ENCODE results near the gene AGBL4. TPM values are rescaled to one million over a fixed set of nuclear protein-coding genes. Genes with fewer than 3 reads are reported as not detected.

Gene AGBL4
- total and polyA plus RNA-seq, 2 of the 4 experiments (the other 2 are of a cell fraction), result not detected

DNA sequence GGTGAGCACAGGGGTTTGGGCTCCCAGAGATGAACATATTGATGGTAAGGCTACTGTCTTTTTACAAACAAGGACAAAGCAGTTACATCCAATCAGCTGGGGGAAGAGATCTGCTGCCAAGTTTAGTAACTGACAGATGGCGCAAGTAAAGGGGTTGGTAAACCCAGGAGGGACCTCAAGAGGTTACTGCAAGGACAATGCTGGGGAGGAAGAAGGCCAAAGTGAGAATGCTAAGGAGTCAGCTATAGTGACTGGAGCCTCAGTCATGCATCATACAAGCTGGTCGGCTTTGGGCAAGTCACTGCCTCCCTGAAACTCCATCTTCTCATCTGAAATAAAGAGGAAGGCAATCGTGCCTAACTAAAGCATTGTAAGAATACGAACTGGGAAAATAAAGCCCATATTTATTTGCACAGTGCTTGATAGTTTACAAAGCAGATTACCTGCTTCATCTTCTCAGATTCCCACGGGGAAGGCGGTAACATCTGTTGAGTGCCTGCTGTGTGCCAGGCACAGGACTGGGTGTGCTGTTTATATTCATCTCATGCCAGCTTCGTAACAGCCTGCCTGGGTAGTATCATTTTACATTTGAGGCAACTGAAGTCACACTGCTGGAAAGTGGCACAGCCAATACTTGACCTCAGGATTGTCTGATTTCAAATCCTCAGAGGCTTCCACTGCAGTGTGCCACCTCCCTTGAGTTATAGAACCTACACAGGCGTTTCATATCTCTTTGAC lies 1361.9 kb downstream of the AGBL4 start:
- Histone ChIP-seq H3K4ac (ENCODE audit: low read depth, low read length) (no peak overlapping the region), H2BK5ac (ENCODE audit: low read depth, low read length, poor library complexity, severe bottlenecking) (no peak overlapping the region), H4K20me1 (ENCODE audit: insufficient read depth, low read length) (no peaks in the 10 kb centered on the region), H3K18ac (ENCODE audit: low read depth, low read length) (no peak overlapping the region), H3K23ac (ENCODE audit: low read depth, low read length) (no peak overlapping the region), H2BK15ac (ENCODE audit: low read depth, low read length) (no peak overlapping the region), H4K91ac (ENCODE audit: insufficient read depth, low read depth, low read length) (no peak overlapping the region), H4K8ac (ENCODE audit: low read depth in 2 of 2, low read length in 2 of 2) (no peak overlapping the region), H3K9me1 (ENCODE audit: insufficient read depth, low read length) (no peaks in the 10 kb centered on the region), H3K27me3 (ENCODE audit: control insufficient read depth, insufficient read depth, low read length) (no peaks in the 10 kb centered on the region), H3K4me1 (ENCODE audit: control insufficient read depth, insufficient read depth, low read length) (no peaks in the 10 kb centered on the region), H3K4me3 (ENCODE audit: insufficient read depth, low read depth, low read length) (no peak overlapping the region), H3K14ac (replicated peaks; ENCODE audit: low read depth, low read length) (no peak overlapping the region), H3K36me3 (ENCODE audit: control insufficient read depth, insufficient read depth, low read length) (no peaks in the 10 kb centered on the region), H3K56ac (ENCODE audit: extremely low read depth, insufficient read depth, low read length) (no peak overlapping the region), H2BK120ac (ENCODE audit: low read depth, low read length) (no peak overlapping the region), H2AK5ac (ENCODE audit: low read depth, low read length) (no peak overlapping the region), H3K9ac (ENCODE audit: low read depth, low read length) (no peak overlapping the region), H2AK9ac (replicated peaks; ENCODE audit: low read depth, low read length, poor library complexity) (no peak overlapping the region), H2AFZ (replicated peaks; ENCODE audit: low read length, poor library complexity) (no peak overlapping the region), H3K9me3 (ENCODE audit: control insufficient read depth, insufficient read depth, low read length) (no peaks in the 10 kb centered on the region), H4K5ac (ENCODE audit: low read depth, low read length) (no peak overlapping the region), H3K27ac (ENCODE audit: insufficient read depth, low read length) (no peak overlapping the region), H2BK20ac (ENCODE audit: low read depth, low read length) (no peak overlapping the region), H3K79me1 (ENCODE audit: low read depth in 1 of 2, low read length in 2 of 2) (no peaks in the 10 kb centered on the region), H3K4me2 (ENCODE audit: low read depth, low read length) (no peak overlapping the region)
- no TSS peak for BruUV-seq (replicated peaks)
- no peak for TF ChIP-seq NFE2L2 (IDR thresholded peaks at IDR 0.05; ENCODE audit: low read depth, low read length)
- no peak for TF ChIP-seq MAZ (IDR thresholded peaks at IDR 0.05; ENCODE audit: borderline replicate concordance, low read depth, low read length)
- no peak for TF ChIP-seq USF2 (IDR thresholded peaks at IDR 0.05; ENCODE audit: low read depth, low read length)
- no peak for TF ChIP-seq RAD21 (IDR thresholded peaks at IDR 0.05; ENCODE audit: low read length)
- TF ChIP-seq, protein P1, sequence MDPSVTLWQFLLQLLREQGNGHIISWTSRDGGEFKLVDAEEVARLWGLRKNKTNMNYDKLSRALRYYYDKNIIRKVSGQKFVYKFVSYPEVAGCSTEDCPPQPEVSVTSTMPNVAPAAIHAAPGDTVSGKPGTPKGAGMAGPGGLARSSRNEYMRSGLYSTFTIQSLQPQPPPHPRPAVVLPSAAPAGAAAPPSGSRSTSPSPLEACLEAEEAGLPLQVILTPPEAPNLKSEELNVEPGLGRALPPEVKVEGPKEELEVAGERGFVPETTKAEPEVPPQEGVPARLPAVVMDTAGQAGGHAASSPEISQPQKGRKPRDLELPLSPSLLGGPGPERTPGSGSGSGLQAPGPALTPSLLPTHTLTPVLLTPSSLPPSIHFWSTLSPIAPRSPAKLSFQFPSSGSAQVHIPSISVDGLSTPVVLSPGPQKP (IDR thresholded peaks at IDR 0.05; ENCODE audit: borderline replicate concordance, low read depth, low read length), result no peak
- TF ChIP-seq CEBPB (IDR thresholded peaks at IDR 0.05; ENCODE audit: low read depth, low read length), result no peak
- no peak for TF ChIP-seq MAFK (IDR thresholded peaks at IDR 0.05; ENCODE audit: low read depth, low read length)
- no peak for DNase-seq
- intact Hi-C loops (cut with micrococcal nuclease) (no loop called here), dilution Hi-C loops (cut with HindIII; ENCODE audit: low sequenced_read_pairs, unreplicated experiment) (no loop called here), in situ Hi-C loops (cut with MboI; ENCODE audit: low sequenced_read_pairs) (no loop called here)
- no peak for ATAC-seq (ENCODE audit: low read depth)
- CTCF ChIA-PET, result no interaction called here
- WGBS, 2 experiments (ENCODE audit: extremely low coverage in 2 of 2, insufficient read length in 1 of 2), result 0% methylated on average over 1 of the region's 8 CpGs; no CpG with 5 or more reads in 1 of the 2 experiments
- POLR2A ChIA-PET (ENCODE audit: unreplicated experiment), result no interaction called here
